Transverse colon (tissue), 4 donors: ENCODE data around the gene SLK. TPM values are rescaled to one million over a fixed set of nuclear protein-coding genes. Genes with fewer than 3 reads are reported as not detected.

Source experiments
- DNase-seq: peaks from one replicate; pipeline ENCODE4 v3.0.0-alpha.2; 2019
- H3K27ac ChIP-seq, 4 donors: fragments of 200-600 bp; sonication (generic); 2 replicates each; pipeline ENCODE4 v1.5.1; 2016 to 2018; ENCODE audit warnings: inconsistent platforms in 4 of 4
- H3K27me3 ChIP-seq: fragments of 200-600 bp; sonication (generic); 2 replicates; pipeline ENCODE4 v1.5.1; 2017; ENCODE audit warnings: inconsistent platforms
- H3K36me3 ChIP-seq, 4 donors: fragments of 200-600 bp; sonication (generic); 2 replicates each; pipeline ENCODE4 v1.5.1; 2017 to 2019; ENCODE audit warnings: inconsistent platforms in 4 of 4
- H3K4me1 ChIP-seq, 4 donors: fragments of 200-600 bp; sonication (generic); 2 replicates each; pipeline ENCODE4 v1.5.1; 2017 to 2020; ENCODE audit warnings: inconsistent platforms in 4 of 4
- H3K4me3 ChIP-seq, 4 donors: fragments of 200-600 bp; sonication (generic); 1 replicate in 1 of 4; 2 replicates in 3 of 4; pipeline versions ENCODE4 v1.5.1 to v1.6.1; 2017 to 2019; ENCODE audit warnings: inconsistent platforms in 4 of 4
- H3K9me3 ChIP-seq, 2 donors: fragments of 200-600 bp; sonication (generic); 2 replicates each; pipeline ENCODE4 v1.5.1; 2017 to 2019; ENCODE audit warnings: inconsistent platforms in 2 of 2
- EP300 ChIP-seq: sonication (generic); formaldehyde crosslinking; IDR thresholded peaks from one replicate; pipeline ENCODE4 v1.6.1; 2017; ENCODE audit warnings: antibody characterized with exemption, low read depth
- POLR2A ChIP-seq: fragments of 450-650 bp; IDR thresholded peaks from one replicate; pipeline ENCODE4 v1.6.1; 2016; ENCODE audit warnings: antibody characterized with exemption, mild to moderate bottlenecking, moderate library complexity
- POLR2AphosphoS5 ChIP-seq, 3 donors: sonication (generic); formaldehyde crosslinking; IDR thresholded peaks; one replicate each; pipeline ENCODE4 v1.6.1; 2016; ENCODE audit warnings: antibody characterized with exemption in 3 of 3
- WGBS, 2 donors: methylation state at CpG; one replicate each; pipeline ENCODE4 v1.1.5; 2018; ENCODE audit warnings: low coverage in 1 of 2; 5-methylcytosine and 5-hydroxymethylcytosine counted together
- in situ Hi-C, 4 donors: fragments of 200-750 bp; cut with MboI; loops; one replicate each; pipeline versions ENCODE4 v1.15.0 to v1.15.1; 2017; ENCODE audit warnings: low sequenced_read_pairs in 3 of 4, low pct_ligation_motif_present in 1 of 4, low pct_unique_long_range_greater_than_20kb in 1 of 4
- intact Hi-C: fragments of 100-400 bp; cut with DNase I; formaldehyde crosslinking; loops from one replicate; pipeline ENCODE4 v1.15.1; 2023; ENCODE audit warnings: low total_unique reads
- total RNA-seq, 4 donors: library from RNA; depleted of rRNA; stranded (reverse); fragments of >200 nt; gene quantifications; one replicate each; pipeline ENCODE4 v1.1.0, GENCODE V29; 2016
- TF ChIP-seq, protein P1 (sequence below), 5 experiments: fragments of 200-600 bp in 3 of 5; fragments of 450-650 bp in 2 of 5; sonication (generic) in 3 of 5; IDR thresholded peaks; 1 replicate in 2 of 5; 2 replicates in 3 of 5; pipeline ENCODE4 v1.5.1; 2016 to 2017; ENCODE audit warnings: antibody characterized with exemption in 5 of 5, inconsistent platforms in 3 of 5, mild to moderate bottlenecking in 2 of 5, moderate library complexity in 1 of 5

SLK gene
- total RNA-seq, 4 donors from 2014 or later, result 33.2 to 76.4 (median 55.7) TPM

DNA sequence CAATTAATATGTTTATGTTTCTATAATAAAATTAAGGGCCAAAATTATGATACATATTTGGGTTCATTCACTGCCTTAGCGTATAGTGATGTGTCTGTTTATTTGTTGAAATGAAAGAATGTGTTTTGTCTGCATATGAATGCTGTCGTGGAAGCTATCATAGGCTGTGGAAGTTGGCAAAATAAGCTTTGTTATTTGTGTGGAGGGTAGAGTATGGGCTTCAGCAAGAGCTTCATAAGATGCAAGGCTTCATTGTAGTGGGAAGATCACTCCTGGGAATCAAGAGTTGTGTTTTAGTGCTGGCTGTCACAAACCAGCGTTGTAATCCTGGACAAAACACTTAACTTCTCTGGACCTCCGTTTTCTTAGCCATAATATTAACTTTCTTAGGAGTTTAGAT is 2.5 kb downstream of the SLK start:
- Histone ChIP-seq H3K4me3 (peak overlapping the region; percentile 4 to 96 (median 88)), H3K36me3 (no peaks in the 10 kb centered on the region), H3K4me1 (peaks cover 0 to 51% (median 31%) of the 10 kb centered on the region in 4 donors), H3K27me3 (no peaks in the 10 kb centered on the region), H3K27ac (peak overlapping the region; percentile 15 to 99 (median 98)), H3K9me3 (no peaks in the 10 kb centered on the region)
- intact Hi-C loops, result no loop called here
- in situ Hi-C loops, result loop anchor here in 1 of 4 donors (10.0 kb wide), 1 partner anchor 55 kb away; the partner anchor contains the start of gene STN1
- TF ChIP-seq POLR2A (no peak), EP300 (no peak), POLR2AphosphoS5 (IDR thresholded peaks at IDR 0.05) (no peak)
- TF ChIP-seq, protein P1, sequence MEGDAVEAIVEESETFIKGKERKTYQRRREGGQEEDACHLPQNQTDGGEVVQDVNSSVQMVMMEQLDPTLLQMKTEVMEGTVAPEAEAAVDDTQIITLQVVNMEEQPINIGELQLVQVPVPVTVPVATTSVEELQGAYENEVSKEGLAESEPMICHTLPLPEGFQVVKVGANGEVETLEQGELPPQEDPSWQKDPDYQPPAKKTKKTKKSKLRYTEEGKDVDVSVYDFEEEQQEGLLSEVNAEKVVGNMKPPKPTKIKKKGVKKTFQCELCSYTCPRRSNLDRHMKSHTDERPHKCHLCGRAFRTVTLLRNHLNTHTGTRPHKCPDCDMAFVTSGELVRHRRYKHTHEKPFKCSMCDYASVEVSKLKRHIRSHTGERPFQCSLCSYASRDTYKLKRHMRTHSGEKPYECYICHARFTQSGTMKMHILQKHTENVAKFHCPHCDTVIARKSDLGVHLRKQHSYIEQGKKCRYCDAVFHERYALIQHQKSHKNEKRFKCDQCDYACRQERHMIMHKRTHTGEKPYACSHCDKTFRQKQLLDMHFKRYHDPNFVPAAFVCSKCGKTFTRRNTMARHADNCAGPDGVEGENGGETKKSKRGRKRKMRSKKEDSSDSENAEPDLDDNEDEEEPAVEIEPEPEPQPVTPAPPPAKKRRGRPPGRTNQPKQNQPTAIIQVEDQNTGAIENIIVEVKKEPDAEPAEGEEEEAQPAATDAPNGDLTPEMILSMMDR (IDR thresholded peaks at IDR 0.05), result no peak
- WGBS, 2 donors, result 10 to 11% methylated on average over 2 to 4 of the region's 4 CpGs
- DNase-seq, result no peak

DNA sequence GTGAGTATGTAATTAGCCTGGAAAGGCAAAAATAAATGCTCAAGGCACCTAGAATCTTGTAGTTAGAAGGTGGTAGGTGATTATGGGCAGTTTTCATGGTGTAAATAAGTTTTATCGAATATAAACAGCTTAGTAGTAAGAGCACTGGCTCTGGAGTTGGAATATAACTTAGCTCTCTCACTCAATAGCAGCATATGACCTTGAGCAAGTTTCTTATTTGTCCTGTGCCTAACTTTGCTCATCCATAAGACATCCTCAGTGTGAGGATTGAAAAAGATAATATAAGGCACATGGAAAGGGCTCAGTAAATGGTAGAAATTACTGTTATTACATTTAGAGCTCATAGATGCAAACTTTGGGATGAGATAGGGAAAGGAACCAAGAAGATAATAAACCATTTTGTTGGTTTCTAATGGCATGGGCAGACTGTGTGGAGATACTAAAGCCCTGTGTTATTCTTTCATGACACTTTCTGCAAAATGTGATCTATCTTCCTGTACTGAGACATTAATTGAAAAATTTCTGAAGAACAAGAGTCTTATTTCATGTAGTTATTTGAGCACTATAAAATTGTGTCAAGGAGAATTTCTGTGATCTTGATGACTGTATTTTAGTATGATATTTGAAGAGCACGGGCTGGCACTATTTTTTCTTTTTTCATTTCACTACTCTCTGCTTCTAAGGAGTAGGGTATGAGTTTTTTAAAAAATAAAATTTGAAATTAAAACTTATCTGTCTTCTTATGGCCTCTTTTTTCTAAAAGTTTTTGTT is 3.1 kb downstream of the SLK start:
- 44% methylated on average over 2 of the region's 2 CpGs for WGBS, 2 donors
- no peak for DNase-seq
- Histone ChIP-seq H3K4me3 (peak overlapping the region in 3 of 4 donors; percentile 83 to 96 (median 94)), H3K27me3 (no peaks in the 10 kb centered on the region), H3K36me3 (no peaks in the 10 kb centered on the region), H3K4me1 (peaks cover 0 to 51% (median 31%) of the 10 kb centered on the region in 4 donors), H3K9me3 (no peaks in the 10 kb centered on the region), H3K27ac (peak overlapping the region; percentile 15 to 99 (median 98))
- intact Hi-C loops, result no loop called here
- TF ChIP-seq POLR2A, result no peak
- TF ChIP-seq, protein P1 (IDR thresholded peaks at IDR 0.05), result no peak
- no peak for TF ChIP-seq EP300
- TF ChIP-seq POLR2AphosphoS5 (IDR thresholded peaks at IDR 0.05), result no peak
- in situ Hi-C loops, result loop anchor here in 1 of 4 donors (10.0 kb wide), 1 partner anchor 55 kb away; the partner anchor contains the start of gene STN1

DNA sequence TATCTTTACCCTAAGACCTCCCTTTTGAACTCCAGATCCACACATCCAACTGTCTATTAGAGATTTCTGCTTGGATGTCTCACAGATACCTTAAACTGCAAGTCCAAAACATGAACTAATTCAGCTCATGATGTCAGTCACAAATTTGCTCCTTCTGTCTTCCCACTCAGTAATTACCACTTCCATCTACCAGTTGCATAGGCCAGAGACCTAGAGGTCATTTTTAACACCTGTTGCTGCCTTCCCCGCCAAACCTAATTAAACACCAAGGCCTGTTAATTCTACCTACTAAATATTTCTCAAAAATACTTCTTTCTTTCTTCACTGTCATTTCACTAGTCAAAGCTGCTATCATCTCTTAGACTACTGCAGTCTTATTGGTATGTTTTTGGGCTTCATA is 8.2 kb downstream of the SLK start:
- Histone ChIP-seq H3K27ac (no peak overlapping the region), H3K4me3 (no peak overlapping the region), H3K4me1 (peaks cover 0 to 58% (median 16%) of the 10 kb centered on the region in 4 donors), H3K27me3 (no peaks in the 10 kb centered on the region), H3K9me3 (no peaks in the 10 kb centered on the region), H3K36me3 (no peaks in the 10 kb centered on the region)
- no peak for DNase-seq
- 97 to 100% methylated on average over 1 of the region's 1 CpG for WGBS, 2 donors
- intact Hi-C loops, result no loop called here
- in situ Hi-C loops, result no loop called here
- TF ChIP-seq POLR2A (no peak), EP300 (no peak), POLR2AphosphoS5 (IDR thresholded peaks at IDR 0.05) (no peak)
- TF ChIP-seq, protein P1 (IDR thresholded peaks at IDR 0.05), result no peak

DNA sequence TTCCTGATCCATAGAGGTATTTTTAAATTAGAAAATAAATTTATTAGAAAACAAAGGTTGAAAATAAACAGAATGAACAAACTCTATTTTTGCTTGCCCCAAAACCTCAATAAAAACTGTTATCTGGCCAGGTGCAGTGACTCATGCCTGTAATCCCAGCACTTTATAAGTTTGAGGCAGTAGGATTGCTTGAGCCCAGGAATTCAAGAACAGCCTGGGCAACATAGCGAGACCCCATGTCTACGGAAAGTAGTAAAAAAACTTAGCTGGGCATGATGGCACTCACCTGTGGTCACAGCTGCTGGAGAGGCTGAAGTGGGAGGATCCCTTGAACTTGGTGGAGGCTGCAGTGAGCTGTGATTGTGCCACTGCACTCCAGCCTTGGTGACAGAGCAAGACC is 10.3 kb downstream of the SLK start:
- 94% methylated on average over 2 of the region's 2 CpGs; no CpG with 5 or more reads in 1 of the 2 donors for WGBS, 2 donors
- in situ Hi-C loops, result no loop called here

More for the DNA sequence above, 10.3 kb downstream of the SLK start:
- intact Hi-C loops, result no loop called here
- Histone ChIP-seq H3K36me3 (no peaks in the 10 kb centered on the region), H3K27ac (no peak overlapping the region), H3K9me3 (no peaks in the 10 kb centered on the region), H3K4me3 (no peak overlapping the region), H3K27me3 (no peaks in the 10 kb centered on the region), H3K4me1 (peaks cover 0 to 50% (median 0%) of the 10 kb centered on the region in 4 donors)
- no peak for TF ChIP-seq POLR2AphosphoS5 (IDR thresholded peaks at IDR 0.05)
- TF ChIP-seq, protein P1 (IDR thresholded peaks at IDR 0.05), result no peak
- TF ChIP-seq EP300, result no peak
- no peak for TF ChIP-seq POLR2A
- DNase-seq, result no peak
